Measurements from ENCODE around the gene C5orf22.

Gene C5orf22

DNA sequence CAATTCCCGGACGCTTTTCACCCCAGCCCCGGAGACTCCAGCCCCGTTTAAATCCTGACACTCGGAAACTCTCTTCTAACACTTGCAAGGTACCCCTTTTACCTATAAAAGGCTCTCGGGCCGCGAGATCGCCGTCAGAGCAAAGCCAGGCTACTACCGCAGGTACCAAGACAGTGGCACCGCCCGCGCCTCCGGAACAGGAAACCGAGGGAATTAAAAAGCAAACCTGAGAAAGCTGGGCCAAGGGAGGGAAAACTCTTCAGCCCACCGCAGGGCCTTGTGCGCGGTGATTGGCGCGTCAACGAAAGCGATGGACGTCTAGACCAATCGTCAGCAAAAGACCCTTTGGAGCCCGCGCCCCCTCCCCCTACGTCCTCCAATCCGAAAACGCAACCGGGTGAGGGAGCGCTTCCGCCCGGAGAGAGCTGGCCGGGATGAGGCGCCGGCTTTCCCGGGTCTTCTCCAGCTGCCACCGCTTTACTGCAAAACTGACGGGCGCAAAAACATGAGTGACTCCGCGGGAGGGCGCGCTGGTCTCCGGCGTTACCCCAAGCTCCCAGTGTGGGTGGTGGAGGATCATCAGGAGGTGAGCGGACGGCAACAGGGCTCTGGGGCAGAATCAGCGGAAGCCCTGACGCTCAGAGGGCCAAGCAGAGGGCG, at the start of gene C5orf22, which contains the start of gene DROSHA (continued):
- no peak for TF ChIP-seq SALL2 (tag by site-specific recombination; IDR thresholded peaks at IDR 0.05; ENCODE audit: borderline replicate concordance)
- peak; percentile 93 for TF ChIP-seq ZNF335 (tag by site-specific recombination; conservative IDR thresholded peaks at IDR 0.05)
- TF ChIP-seq ZNF112 (tag by site-specific recombination; IDR thresholded peaks at IDR 0.05): no peak
- no peak for TF ChIP-seq ZNF596 (tag by site-specific recombination; IDR thresholded peaks at IDR 0.05)
- no peak for TF ChIP-seq ZNF324 (tag by site-specific recombination; IDR thresholded peaks at IDR 0.05)
- peak; percentile 81; the same call in 1 of the 2 replicates for TF ChIP-seq SP3 (tag by site-specific recombination; IDR thresholded peaks at IDR 0.05)
- TF ChIP-seq ZNF76 (tag by site-specific recombination; IDR thresholded peaks at IDR 0.05; ENCODE audit: borderline replicate concordance, low read depth): 0 out of 2 replicates have a peak, but pooled peaks have one; percentile 35
- TF ChIP-seq ZNF239 (tag by site-specific recombination; IDR thresholded peaks at IDR 0.05): no peak
- TF ChIP-seq, protein P1, sequence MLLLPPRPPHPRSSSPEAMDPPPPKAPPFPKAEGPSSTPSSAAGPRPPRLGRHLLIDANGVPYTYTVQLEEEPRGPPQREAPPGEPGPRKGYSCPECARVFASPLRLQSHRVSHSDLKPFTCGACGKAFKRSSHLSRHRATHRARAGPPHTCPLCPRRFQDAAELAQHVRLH (tag by site-specific recombination; IDR thresholded peaks at IDR 0.05): peak; percentile 85
- TF ChIP-seq, protein P2, sequence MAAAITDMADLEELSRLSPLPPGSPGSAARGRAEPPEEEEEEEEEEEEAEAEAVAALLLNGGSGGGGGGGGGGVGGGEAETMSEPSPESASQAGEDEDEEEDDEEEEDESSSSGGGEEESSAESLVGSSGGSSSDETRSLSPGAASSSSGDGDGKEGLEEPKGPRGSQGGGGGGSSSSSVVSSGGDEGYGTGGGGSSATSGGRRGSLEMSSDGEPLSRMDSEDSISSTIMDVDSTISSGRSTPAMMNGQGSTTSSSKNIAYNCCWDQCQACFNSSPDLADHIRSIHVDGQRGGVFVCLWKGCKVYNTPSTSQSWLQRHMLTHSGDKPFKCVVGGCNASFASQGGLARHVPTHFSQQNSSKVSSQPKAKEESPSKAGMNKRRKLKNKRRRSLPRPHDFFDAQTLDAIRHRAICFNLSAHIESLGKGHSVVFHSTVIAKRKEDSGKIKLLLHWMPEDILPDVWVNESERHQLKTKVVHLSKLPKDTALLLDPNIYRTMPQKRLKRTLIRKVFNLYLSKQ (tag by site-specific recombination; IDR thresholded peaks at IDR 0.05; ENCODE audit: borderline replicate concordance): no peak
- TF ChIP-seq KLF9 (tag by site-specific recombination; IDR thresholded peaks at IDR 0.05; ENCODE audit: low read depth): 0 out of 2 replicates have a peak, but pooled peaks have one; percentile 9
- peak; percentile 53 for TF ChIP-seq SETDB1 (IDR thresholded peaks at IDR 0.05; ENCODE audit: insufficient read length, low read length)
- peak; percentile 12; the same call in 1 of the 2 replicates for TF ChIP-seq KLF8 (tag by site-specific recombination; IDR thresholded peaks at IDR 0.05)
- TF ChIP-seq, protein P3, sequence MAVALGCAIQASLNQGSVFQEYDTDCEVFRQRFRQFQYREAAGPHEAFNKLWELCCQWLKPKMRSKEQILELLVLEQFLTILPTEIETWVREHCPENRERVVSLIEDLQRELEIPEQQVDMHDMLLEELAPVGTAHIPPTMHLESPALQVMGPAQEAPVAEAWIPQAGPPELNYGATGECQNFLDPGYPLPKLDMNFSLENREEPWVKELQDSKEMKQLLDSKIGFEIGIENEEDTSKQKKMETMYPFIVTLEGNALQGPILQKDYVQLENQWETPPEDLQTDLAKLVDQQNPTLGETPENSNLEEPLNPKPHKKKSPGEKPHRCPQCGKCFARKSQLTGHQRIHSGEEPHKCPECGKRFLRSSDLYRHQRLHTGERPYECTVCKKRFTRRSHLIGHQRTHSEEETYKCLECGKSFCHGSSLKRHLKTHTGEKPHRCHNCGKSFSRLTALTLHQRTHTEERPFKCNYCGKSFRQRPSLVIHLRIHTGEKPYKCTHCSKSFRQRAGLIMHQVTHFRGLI (tag by site-specific recombination; IDR thresholded peaks at IDR 0.05): no peak
- peak; percentile 52 for TF ChIP-seq OSR2 (tag by site-specific recombination; IDR thresholded peaks at IDR 0.05)
- TF ChIP-seq ZBTB8A (tag by site-specific recombination; IDR thresholded peaks at IDR 0.05): peak; percentile 92
- TF ChIP-seq ZBTB1 (tag by site-specific recombination; IDR thresholded peaks at IDR 0.05): no peak
- no peak for TF ChIP-seq ZNF174 (tag by site-specific recombination; IDR thresholded peaks at IDR 0.05)
- no peak for TF ChIP-seq ZNF521 (tag by site-specific recombination; IDR thresholded peaks at IDR 0.05)
- TF ChIP-seq ZBTB48 (tag by site-specific recombination; IDR thresholded peaks at IDR 0.05): peak; percentile 10; the same call in 1 of the 2 replicates
- no peak for TF ChIP-seq ZNF19 (tag by site-specific recombination; IDR thresholded peaks at IDR 0.05; ENCODE audit: low read depth)
- TF ChIP-seq, protein P4, sequence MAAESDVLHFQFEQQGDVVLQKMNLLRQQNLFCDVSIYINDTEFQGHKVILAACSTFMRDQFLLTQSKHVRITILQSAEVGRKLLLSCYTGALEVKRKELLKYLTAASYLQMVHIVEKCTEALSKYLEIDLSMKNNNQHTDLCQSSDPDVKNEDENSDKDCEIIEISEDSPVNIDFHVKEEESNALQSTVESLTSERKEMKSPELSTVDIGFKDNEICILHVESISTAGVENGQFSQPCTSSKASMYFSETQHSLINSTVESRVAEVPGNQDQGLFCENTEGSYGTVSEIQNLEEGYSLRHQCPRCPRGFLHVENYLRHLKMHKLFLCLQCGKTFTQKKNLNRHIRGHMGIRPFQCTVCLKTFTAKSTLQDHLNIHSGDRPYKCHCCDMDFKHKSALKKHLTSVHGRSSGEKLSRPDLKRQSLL (tag by site-specific recombination; IDR thresholded peaks at IDR 0.05): peak; percentile 26; the same call in 1 of the 2 replicates
- TF ChIP-seq WT1 (tag by site-specific recombination; IDR thresholded peaks at IDR 0.05): no peak
- TF ChIP-seq ZNF776 (tag by site-specific recombination; IDR thresholded peaks at IDR 0.05; ENCODE audit: borderline replicate concordance): no peak
- no peak for TF ChIP-seq ZNF214 (tag by site-specific recombination; IDR thresholded peaks at IDR 0.05; ENCODE audit: borderline replicate concordance)
- TF ChIP-seq ZNF311 (tag by site-specific recombination; IDR thresholded peaks at IDR 0.05; ENCODE audit: borderline replicate concordance): no peak
- TF ChIP-seq KLF16 (tag by site-specific recombination; IDR thresholded peaks at IDR 0.05): no peak
- peak; percentile 56; the same call in 1 of the 2 replicates for TF ChIP-seq ZIC2 (tag by site-specific recombination; IDR thresholded peaks at IDR 0.05)
- TF ChIP-seq SCRT2 (tag by site-specific recombination; IDR thresholded peaks at IDR 0.05): peak; percentile 83
- TF ChIP-seq, protein P5, sequence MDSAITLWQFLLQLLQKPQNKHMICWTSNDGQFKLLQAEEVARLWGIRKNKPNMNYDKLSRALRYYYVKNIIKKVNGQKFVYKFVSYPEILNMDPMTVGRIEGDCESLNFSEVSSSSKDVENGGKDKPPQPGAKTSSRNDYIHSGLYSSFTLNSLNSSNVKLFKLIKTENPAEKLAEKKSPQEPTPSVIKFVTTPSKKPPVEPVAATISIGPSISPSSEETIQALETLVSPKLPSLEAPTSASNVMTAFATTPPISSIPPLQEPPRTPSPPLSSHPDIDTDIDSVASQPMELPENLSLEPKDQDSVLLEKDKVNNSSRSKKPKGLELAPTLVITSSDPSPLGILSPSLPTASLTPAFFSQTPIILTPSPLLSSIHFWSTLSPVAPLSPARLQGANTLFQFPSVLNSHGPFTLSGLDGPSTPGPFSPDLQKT (IDR thresholded peaks at IDR 0.05; ENCODE audit: borderline replicate concordance, low read depth, low read length): no peak; the same call in 1 of the 2 replicates
- TF ChIP-seq, protein P6, sequence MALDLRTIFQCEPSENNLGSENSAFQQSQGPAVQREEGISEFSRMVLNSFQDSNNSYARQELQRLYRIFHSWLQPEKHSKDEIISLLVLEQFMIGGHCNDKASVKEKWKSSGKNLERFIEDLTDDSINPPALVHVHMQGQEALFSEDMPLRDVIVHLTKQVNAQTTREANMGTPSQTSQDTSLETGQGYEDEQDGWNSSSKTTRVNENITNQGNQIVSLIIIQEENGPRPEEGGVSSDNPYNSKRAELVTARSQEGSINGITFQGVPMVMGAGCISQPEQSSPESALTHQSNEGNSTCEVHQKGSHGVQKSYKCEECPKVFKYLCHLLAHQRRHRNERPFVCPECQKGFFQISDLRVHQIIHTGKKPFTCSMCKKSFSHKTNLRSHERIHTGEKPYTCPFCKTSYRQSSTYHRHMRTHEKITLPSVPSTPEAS (tag by site-specific recombination; IDR thresholded peaks at IDR 0.05): no peak
- TF ChIP-seq, protein P7, sequence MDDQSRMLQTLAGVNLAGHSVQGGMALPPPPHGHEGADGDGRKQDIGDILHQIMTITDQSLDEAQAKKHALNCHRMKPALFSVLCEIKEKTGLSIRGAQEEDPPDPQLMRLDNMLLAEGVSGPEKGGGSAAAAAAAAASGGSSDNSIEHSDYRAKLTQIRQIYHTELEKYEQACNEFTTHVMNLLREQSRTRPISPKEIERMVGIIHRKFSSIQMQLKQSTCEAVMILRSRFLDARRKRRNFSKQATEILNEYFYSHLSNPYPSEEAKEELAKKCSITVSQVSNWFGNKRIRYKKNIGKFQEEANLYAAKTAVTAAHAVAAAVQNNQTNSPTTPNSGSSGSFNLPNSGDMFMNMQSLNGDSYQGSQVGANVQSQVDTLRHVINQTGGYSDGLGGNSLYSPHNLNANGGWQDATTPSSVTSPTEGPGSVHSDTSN (CRISPR knock-in tag; IDR thresholded peaks at IDR 0.05): peak; percentile 64; the same call in 1 of the 2 replicates
- 0 out of 2 replicates have a peak, but pooled peaks have one; percentile 30 for TF ChIP-seq ZFHX2 (tag by site-specific recombination; conservative IDR thresholded peaks at IDR 0.05)

Data from HEK293 (cell line).